Left cardiac atrium (tissue), 4 donors: ENCODE measurements around the gene UBE2O. TPM values are rescaled to one million over a fixed set of nuclear protein-coding genes. Genes with fewer than 3 reads are reported as not detected.
"Not testable (repeated sequence)": the region's sequence is repeated elsewhere in the genome, so short reads cannot be mapped to it uniquely, and the experiment has no call there.

ENCODE experiments used
- ATAC-seq, 2 donors: fragments of 200-7000 bp; cut with Tn5 transposase; one replicate each; pipeline ENCODE4 v1.9.1; 2020; ENCODE audit warnings: mild to moderate bottlenecking in 2 of 2, moderate library complexity in 2 of 2
- DNase-seq: peaks from one replicate; pipeline ENCODE4 v3.0.0-alpha.2; 2020
- intact Hi-C, 2 donors: fragments of 100-400 bp; cut with DNase I; formaldehyde crosslinking; loops; one replicate each; pipeline versions ENCODE4 v1.14.1 to v1.15.1; 2022 to 2023
- total RNA-seq, 2 donors: library from RNA; stranded (reverse); fragmentation: NEBNext Ultra II Directional; extraction: Animal tissue kit (Norgen Biotek cat#: 25700); gene quantifications; one replicate each; pipeline ENCODE4 v1.2.1, GENCODE V29; 2021
- donor health status: DM: no; HTN: yes; CAD: no.
- donor health status: DM: no; HTN: yes; CAD: no; lungs with severe emphysema.
- donor health status: DM: yes; HTN: yes; CAD: no.
- donor health status: Dilated cardiomyopathy.

The UBE2O gene
- total RNA-seq, 2 donors from 2014 or later = 28.3 to 29.1 TPM

- peak; percentile 48 to 64 for ATAC-seq
- intact Hi-C loops = no loop called here
Measured at GRCh38 chr17:76369804-76370203, 83.1 kb downstream of the UBE2O start.

GRCh38 chr17:76369379-76369778 lies 83.6 kb downstream of the UBE2O start:
- intact Hi-C loops = no loop called here
- ATAC-seq (peak in 1 of 2 donors; percentile 5), DNase-seq (no peak)

More at GRCh38 chr17:76369804-76370203, 83.1 kb downstream of the UBE2O start:
- DNase-seq = peak; percentile 45

GRCh38 chr17:76368545-76368944 lies 84.4 kb downstream of the UBE2O start:
- intact Hi-C loops = no loop called here
- DNase-seq (no peak), ATAC-seq (no peak)

- intact Hi-C loops = no loop called here
- ATAC-seq = no peak
- no peak for DNase-seq
Measured at GRCh38 chr17:76367642-76368041, 85.3 kb downstream of the UBE2O start.

- DNase-seq (no peak), ATAC-seq (no peak)
- intact Hi-C loops = no loop called here
Measured at GRCh38 chr17:76366247-76366646, 86.7 kb downstream of the UBE2O start.

GRCh38 chr17:76365256-76365903 lies 87.6 kb downstream of the UBE2O start:
- DNase-seq = no peak
- intact Hi-C loops = no loop called here
- ATAC-seq = no peak

- DNase-seq (no peak), ATAC-seq (no peak)
- intact Hi-C loops = no loop called here
Measured at GRCh38 chr17:76363107-76363842, 89.7 kb downstream of the UBE2O start.

GRCh38 chr17:76360461-76360860 lies 92.5 kb downstream of the UBE2O start:
- intact Hi-C loops = no loop called here
- ATAC-seq = no peak
- DNase-seq = no peak

GRCh38 chr17:76359776-76360175 lies 93.2 kb downstream of the UBE2O start:
- intact Hi-C loops, ATAC-seq, DNase-seq: not testable (repeated sequence)

- DNase-seq (no peak), ATAC-seq (no peak)
- intact Hi-C loops = no loop called here
Measured at GRCh38 chr17:76359375-76359774, 93.6 kb downstream of the UBE2O start.

- intact Hi-C loops = no loop called here
- ATAC-seq (no peak), DNase-seq (no peak)
Measured at GRCh38 chr17:76357597-76358158, 95.3 kb downstream of the UBE2O start.

GRCh38 chr17:76356803-76357456 lies 96.0 kb downstream of the UBE2O start:
- peak; percentile 1 for DNase-seq
- intact Hi-C loops = no loop called here
- ATAC-seq = no peak

- no peak for DNase-seq
Measured at GRCh38 chr17:76354747-76355310, 98.1 kb downstream of the UBE2O start.

GRCh38 chr17:76354317-76354729 lies 98.6 kb downstream of the UBE2O start:
- ATAC-seq (no peak), DNase-seq (no peak)
- intact Hi-C loops = no loop called here

More at GRCh38 chr17:76354747-76355310, 98.1 kb downstream of the UBE2O start:
- no peak for ATAC-seq
- intact Hi-C loops = no loop called here

GRCh38 chr17:76353599-76354316 lies 99.2 kb downstream of the UBE2O start, which contains the start of gene PRPSAP1:
Gene PRPSAP1 (minus strand): TSS chr17:76353916. CDS start chr17:76353703, 213 bp downstream.
- peak; percentile 90 for DNase-seq
- peak; percentile 98 for ATAC-seq
- intact Hi-C loops = no loop called here

GRCh38 chr17:76353004-76353598 lies 99.9 kb downstream of the UBE2O start:
- DNase-seq (peak; percentile 35), ATAC-seq (peak; percentile 39 to 57)
- intact Hi-C loops = no loop called here

- ATAC-seq (no peak), DNase-seq (no peak)
- intact Hi-C loops = no loop called here
Measured at GRCh38 chr17:76351526-76352071, 101.4 kb downstream of the UBE2O start.

GRCh38 chr17:76350463-76350862 lies 102.5 kb downstream of the UBE2O start:
- no peak for ATAC-seq
- intact Hi-C loops = no loop called here
- DNase-seq = no peak
